ENCODE results near the gene PCYOX1L.

GRCh38 chr5:149372932-149373331 is 15.1 kb downstream of the PCYOX1L start:
- TF ChIP-seq SNIP1 (IDR thresholded peaks at IDR 0.05; ENCODE audit: low read depth) (no peak), POLR2AphosphoS5 (IDR thresholded peaks at IDR 0.05; ENCODE audit: control insufficient read depth, insufficient read depth, low read depth, low read length) (no peak), NELFE (IDR thresholded peaks at IDR 0.05; ENCODE audit: insufficient read depth, insufficient read length) (no peak), POU5F1 (IDR thresholded peaks at IDR 0.05; ENCODE audit: borderline replicate concordance, low read depth, low read length, partially characterized antibody) (no peak), SRF (CRISPR knock-in tag; IDR thresholded peaks at IDR 0.05) (no peak), POLR2A (conservative IDR thresholded peaks at IDR 0.05) (no peak), IRF1 (CRISPR knock-in tag; IDR thresholded peaks at IDR 0.05; ENCODE audit: borderline replicate concordance) (no peak), ZNF24 (IDR thresholded peaks at IDR 0.05) (no peak), CTCF (IDR thresholded peaks at IDR 0.05 in 2 of 3, conservative IDR thresholded peaks at IDR 0.05 in 1 of 3; ENCODE audit: insufficient read depth in 2 of 3, low read depth in 1 of 3, low read length in 3 of 3) (no peak), ZNF512 (tag; IDR thresholded peaks at IDR 0.05) (no peak), ARID2 (IDR thresholded peaks at IDR 0.05) (no peak)

Measured in K562 (cell line).